ENCODE data around the gene DDX31. TPM values are rescaled to one million over a fixed set of nuclear protein-coding genes. Genes with fewer than 3 reads are reported as not detected.
"Not testable (repeated sequence)": the region's sequence is repeated elsewhere in the genome, so short reads cannot be mapped to it uniquely, and the experiment has no call there.

DDX31 gene
- 13.1 and 15.0 TPM in 2 replicates for total RNA-seq

- DNase-seq: peak; percentile 86
Measured at GRCh38 chr9:132669698-132670456, at the start of gene DDX31. Gene DDX31, minus strand, starts transcription at chr9:132669983. Its CDS starts 49 bp downstream, at chr9:132669934.

GRCh38 chr9:132718381-132718928 is 48.7 kb upstream of the DDX31 start:
- DNase-seq: not testable (repeated sequence)

GRCh38 chr9:132717326-132717945 is 47.7 kb upstream of the DDX31 start:
- DNase-seq: no peak

GRCh38 chr9:132716007-132716406 is 46.2 kb upstream of the DDX31 start:
- DNase-seq: no peak

- no peak for DNase-seq
Measured at GRCh38 chr9:132712753-132713152, 43.0 kb upstream of the DDX31 start.

- DNase-seq: no peak
Measured at GRCh38 chr9:132711846-132712245, 42.1 kb upstream of the DDX31 start.

- DNase-seq: not testable (repeated sequence)
Measured at GRCh38 chr9:132711152-132711551, 41.4 kb upstream of the DDX31 start.

- no peak for DNase-seq
Measured at GRCh38 chr9:132710333-132710732, 40.5 kb upstream of the DDX31 start.

GRCh38 chr9:132708769-132709430 is 39.1 kb upstream of the DDX31 start:
- no peak for DNase-seq

- no peak for DNase-seq
Measured at GRCh38 chr9:132708239-132708638, 38.5 kb upstream of the DDX31 start.

GRCh38 chr9:132703336-132703735 is 33.6 kb upstream of the DDX31 start:
- no peak for DNase-seq

- DNase-seq: no peak
Measured at GRCh38 chr9:132702254-132702653, 32.5 kb upstream of the DDX31 start.

GRCh38 chr9:132699956-132700355 is 30.2 kb upstream of the DDX31 start:
- DNase-seq: no peak

- peak; percentile 74 for DNase-seq
Measured at GRCh38 chr9:132698989-132699388, 29.2 kb upstream of the DDX31 start.

- DNase-seq: no peak
Measured at GRCh38 chr9:132697230-132697629, 27.4 kb upstream of the DDX31 start.

GRCh38 chr9:132694144-132694543 is 24.4 kb upstream of the DDX31 start:
- peak; percentile 36 for DNase-seq

GRCh38 chr9:132690696-132691095 is 20.9 kb upstream of the DDX31 start:
- DNase-seq: no peak

- no peak for DNase-seq
Measured at GRCh38 chr9:132683873-132684272, 14.1 kb upstream of the DDX31 start.

- no peak for DNase-seq
Measured at GRCh38 chr9:132681561-132681960, 11.8 kb upstream of the DDX31 start.

- no peak for DNase-seq
Measured at GRCh38 chr9:132679946-132680625, 10.3 kb upstream of the DDX31 start.

GRCh38 chr9:132677976-132678375 is 8.2 kb upstream of the DDX31 start:
- no peak for DNase-seq

- no peak for DNase-seq
Measured at GRCh38 chr9:132674485-132674884, 4.7 kb upstream of the DDX31 start.

- peak; percentile 40 for DNase-seq
Measured at GRCh38 chr9:132673355-132673754, 3.6 kb upstream of the DDX31 start.
